HG02981 (cell line): ENCODE measurements around the gene SLC6A13.
"Not testable (repeated sequence)": the region's sequence is repeated elsewhere in the genome, so short reads cannot be mapped to it uniquely, and the experiment has no call there.

Experiments
- ATAC-seq: cut with Tn5 transposase; IDR thresholded peaks from one replicate; pipeline ENCODE4 v1.9.1; 2021; ENCODE audit warnings: mild to moderate bottlenecking, moderate library complexity; ENCODE audit not compliant: unreplicated experiment

Gene SLC6A13

DNA sequence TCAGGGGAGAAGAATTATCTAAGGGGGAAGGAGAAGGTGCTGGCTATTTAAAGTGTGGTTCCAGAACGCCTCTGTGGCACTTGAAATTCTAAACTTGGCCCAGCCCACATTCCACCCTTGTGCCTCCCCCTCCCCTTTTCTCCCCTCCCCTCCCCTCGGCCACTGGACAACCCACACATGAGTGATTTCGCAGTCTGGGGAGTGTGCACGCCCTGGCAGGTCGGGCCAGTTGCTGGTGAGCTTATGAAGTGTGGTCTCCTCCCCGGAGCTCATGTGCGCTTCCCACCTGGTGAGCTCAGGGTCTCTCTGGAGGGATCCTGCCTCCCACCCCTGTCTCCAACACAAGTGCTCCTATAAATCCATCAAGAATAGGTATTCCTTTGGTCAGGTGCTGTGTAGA is at the start of gene SLC6A13:
Gene SLC6A13 (minus strand): TSS at position 20 of the 400 bp plus-strand sequence. CDS start 2,784 bp downstream, outside the sequence.
- ATAC-seq: no peak

DNA sequence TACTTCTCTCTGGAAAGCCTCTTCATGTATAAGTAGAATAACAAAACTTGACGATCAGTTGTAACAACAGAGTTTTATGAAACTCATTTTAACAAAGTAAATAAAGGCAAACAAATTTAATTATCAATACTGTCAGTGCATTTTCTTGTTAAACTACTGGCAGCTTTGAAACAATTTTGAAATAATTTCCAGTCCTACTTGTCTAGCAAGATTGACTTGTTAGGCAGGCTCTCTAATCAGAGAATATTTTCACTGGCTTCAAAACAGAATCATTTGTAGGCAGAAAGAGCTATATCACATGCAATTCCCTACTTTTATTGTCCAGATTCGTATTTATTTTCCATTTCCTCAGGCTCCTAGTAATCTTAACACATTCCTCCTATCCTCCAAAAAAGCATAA is 45.9 kb upstream of the SLC6A13 start:
- ATAC-seq: no peak

DNA sequence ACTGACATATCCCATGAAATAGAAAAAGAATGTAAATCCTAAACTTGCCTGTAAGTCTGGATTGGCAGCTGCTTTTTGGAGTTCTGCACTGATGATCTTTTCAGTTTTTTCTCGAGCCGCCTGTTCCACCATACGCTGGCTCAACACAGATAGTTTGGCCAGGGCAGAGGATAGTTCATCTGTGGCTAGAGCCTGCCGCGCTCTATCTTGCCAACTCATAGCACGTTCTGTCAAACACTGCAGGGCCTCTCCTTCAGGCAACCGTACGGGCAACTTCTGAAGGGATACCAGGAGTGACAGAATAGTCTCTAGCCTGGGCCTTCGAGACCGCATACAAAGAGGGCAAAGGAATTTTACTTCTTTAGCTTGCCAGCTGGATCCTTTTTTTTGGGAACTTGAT is 44.8 kb upstream of the SLC6A13 start:
- no peak for ATAC-seq

DNA sequence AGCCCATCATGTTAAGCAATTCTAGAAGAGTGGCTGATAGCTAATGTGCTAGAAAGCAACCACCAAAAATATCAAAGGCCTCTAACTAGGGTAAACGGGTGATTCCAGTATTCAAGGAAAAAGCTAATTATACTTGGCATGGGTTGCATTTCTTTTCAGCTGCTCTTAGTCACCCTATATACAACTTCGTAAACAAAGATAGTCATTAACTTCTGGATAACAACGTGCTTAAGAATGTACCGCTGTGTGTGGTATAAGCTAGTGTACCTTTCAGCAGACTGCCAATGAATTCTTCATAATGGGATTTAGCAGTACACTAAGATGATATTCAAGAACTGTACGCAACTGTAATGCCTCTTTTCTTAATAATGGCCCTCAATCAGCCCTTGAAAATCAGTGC is 42.2 kb upstream of the SLC6A13 start:
- ATAC-seq: no peak

DNA sequence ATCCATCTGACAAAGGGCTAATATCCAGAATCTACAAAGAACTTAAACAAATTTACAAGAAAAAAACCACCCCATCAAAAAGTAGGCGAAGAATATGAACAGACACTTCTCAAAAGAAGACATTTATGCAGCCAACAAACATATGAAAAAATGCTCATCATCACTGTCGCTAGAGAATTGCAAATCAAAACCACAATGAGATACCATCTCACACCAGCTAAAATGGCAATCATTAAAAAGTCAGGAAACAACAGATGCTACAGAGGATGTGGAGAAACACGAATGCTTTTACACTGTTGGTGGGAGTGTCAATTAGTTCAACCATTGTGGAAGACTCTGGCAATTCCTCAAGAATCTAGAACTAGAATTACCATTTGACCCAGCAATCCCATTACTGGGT is 40.1 kb upstream of the SLC6A13 start:
- not testable (repeated sequence) for ATAC-seq

DNA sequence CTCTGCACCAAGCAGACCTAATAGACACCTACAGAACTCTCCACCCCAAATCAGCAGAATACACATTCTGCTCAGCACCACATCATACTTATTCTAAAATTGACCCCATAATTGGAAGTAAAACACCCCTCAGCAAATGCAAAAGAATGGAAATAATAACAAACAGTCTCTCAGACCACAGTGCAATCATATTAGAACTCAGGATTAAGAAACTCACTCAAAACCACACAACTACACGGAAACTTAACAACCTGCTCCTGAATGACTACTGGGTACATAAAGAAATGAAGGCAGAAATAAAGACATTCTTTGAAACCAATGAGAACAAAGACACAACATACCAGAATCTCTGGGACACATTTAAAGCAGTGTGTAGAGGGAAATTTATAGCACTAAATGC is 37.5 kb upstream of the SLC6A13 start:
- not testable (repeated sequence) for ATAC-seq

DNA sequence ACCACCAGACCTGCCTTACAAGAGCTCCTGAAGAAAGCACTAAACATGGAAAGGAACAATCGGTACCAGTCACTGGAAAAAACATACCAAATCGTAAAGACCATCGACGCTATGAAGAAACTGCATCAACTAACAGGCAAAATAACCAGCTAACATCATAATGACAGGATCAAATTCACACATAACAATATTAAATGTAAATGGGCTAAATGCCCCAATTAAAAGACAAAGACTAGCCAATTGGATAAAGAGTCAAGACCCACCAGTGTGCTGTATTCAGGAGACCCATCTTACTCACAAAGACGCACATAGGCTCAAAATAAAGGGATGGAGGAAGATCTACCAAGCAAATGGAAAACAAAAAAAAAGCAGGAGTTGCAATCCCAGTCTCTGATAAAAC is 36.9 kb upstream of the SLC6A13 start:
- ATAC-seq: not testable (repeated sequence)

DNA sequence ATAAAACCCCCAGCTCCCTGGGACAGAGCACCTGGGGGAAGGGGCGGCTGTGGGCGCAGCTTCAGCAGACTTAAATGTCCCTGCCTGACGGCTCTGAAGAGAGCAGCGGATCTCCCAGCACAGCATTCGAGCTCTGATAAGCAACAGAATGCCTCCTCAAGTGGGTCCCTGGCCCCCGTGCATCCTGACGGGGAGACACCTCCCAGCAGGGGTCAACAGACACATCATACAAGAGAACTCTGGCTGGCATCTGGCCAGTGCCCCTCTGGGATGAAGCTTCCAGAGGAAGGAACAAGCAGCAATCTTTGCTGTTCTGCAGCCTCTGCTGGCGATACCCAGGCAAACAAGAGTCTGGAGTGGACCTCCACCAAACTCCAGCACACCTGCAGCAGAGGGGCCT is 35.4 kb upstream of the SLC6A13 start:
- not testable (repeated sequence) for ATAC-seq

DNA sequence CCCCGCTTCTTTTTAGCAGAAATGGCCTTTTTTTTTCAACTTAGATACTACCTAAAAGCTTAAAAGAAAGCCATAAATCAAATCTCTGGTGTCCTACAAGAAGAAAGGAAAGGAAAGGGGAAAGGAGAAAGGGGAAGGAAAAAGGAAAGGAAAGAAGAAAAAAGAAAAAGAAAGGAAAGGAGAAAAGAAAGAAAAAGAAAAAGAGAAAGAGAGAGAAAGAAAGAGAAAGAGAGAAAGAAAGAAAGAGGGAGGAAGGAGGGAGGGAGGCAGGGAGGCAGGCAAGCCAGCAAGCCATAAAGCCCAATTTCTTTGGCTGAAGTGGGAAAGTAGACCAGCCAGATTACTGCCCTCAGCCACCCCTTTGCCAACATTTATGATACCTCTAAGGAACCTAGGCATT is 32.5 kb upstream of the SLC6A13 start:
- no peak for ATAC-seq

DNA sequence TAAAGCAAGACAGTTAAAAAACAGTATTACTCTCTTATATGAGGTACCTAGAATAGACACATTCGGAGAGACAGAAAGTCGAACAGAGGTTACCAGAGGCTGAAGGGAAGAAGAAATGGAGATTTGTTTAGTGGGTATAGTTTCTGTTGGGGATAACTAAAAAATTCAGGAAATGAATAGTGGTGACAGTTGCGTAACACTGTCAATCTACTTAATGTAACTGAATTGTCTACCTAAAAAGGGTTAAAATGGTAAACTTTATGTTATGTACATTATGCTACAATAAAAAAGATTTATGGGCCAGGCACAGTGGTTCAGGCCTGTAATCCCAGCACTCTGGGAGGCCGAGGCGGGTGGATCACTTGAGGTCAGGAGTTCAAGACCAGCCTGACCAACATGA is 30.6 kb upstream of the SLC6A13 start:
- ATAC-seq: no peak

DNA sequence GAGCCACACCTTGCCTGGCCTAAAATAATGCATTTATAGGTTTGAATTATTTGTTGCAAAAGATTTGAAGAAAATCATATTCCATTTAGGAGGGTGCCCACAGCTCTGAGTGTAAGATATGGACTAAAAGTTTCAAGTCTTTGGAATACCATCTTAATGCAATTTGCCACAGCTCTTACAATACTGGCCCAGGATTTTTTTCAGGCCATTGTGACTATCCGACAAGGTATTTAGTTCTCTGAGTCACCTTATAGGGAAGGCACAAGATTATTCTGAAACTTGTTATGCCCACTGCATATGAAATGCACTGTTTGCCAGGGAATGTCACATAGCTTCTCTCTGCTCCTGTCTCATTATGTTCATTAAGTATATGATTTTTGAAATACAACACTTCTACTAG is 29.6 kb upstream of the SLC6A13 start:
- ATAC-seq: no peak

DNA sequence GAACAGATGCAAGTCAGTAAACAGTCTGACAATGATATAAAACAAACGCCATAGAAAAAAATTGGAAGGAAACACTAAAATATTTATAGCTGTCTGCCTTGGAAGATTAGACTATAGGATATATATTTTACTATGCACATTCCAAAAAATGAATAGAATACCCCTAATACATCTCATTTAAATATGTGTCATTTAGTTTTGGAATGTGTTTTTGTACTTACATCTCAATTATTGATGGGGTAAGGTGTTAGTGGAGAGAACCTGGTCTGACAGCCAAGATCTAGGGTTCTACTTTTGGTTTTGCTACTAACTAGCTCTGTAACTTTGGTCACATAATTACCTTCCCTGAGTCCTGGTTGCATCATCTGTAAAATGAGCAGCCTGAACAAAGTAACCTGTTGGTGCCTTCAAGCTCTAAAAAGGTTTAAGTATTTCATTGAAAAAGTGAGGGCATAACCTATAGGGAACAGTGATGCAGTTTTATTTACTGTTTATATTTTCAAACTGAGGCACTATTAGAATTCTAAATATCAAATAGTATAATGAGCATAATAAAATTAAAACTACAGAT is 28.6 kb upstream of the SLC6A13 start:
- no peak for ATAC-seq

DNA sequence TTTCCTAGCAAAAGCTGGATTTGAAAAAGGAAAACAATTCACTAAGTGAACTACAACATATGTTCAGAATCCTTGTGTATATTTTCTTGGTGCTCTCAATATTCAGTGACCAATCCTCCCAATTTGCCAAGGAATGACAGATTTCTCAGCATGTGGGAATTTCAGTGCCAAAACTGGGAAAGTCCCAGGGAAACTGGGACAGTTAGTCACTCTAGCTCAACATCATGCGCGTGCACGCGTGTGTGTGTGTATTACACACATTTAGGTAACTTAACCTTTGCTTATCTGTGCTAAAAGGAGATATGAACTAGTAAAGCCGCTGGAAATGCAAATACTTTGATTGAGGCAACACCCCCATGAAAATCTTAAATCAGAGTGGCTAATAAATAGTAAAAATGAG is 26.1 kb upstream of the SLC6A13 start:
- ATAC-seq: no peak

DNA sequence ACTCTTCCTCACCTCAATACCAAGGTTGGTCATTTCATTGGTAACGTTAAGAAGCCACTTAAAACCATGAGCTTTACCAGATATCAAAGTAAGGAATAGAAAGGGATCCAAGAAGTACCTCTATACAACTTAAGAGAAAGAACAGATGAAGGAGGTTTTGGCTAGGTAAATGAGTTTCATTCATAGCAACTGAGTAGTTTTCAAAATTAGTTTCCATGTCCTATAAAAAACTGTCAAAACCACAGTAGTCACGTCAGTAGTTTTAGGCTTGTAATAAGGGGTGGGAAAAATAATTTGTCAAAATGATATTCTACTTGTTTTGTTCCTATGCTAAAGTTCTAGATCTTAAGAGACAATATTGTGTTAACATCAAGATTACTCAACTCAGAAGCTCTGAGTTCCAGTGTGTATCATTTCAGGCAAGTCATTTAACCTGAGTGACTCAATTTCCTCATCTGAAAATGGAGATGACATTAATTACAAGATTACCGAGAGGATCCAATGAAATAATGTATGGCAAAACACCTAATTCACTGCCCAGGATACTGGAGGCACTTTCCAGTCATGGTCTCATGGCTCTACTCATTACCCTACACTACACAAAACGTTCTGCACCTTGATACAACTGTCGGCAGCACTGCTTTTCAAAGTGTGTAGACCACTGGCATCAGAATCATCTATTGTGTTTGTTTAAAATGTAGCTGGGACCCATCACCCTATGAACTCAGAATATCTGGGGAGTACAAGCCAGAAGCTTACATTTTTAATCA is 24.1 kb upstream of the SLC6A13 start:
- ATAC-seq: no peak

DNA sequence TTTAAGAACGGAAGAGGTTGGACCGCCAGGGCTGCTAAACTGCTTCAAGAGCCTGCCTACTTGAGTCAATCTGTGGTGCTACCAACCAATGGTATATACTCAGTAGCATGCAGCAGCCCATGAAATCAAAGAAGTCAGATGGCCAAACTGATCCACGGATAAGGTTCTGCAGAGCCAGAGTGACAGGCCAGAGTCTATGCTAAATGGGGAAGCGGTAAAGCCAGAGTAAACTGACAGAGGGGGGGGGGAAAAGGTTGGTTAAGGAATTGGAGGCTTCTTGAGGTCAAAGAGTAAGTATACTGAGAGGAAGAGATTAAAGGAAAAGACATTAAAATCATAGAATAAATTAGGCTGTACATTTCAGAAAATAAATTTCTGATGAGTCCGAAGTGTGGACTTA is 15.4 kb upstream of the SLC6A13 start:
- no peak for ATAC-seq

DNA sequence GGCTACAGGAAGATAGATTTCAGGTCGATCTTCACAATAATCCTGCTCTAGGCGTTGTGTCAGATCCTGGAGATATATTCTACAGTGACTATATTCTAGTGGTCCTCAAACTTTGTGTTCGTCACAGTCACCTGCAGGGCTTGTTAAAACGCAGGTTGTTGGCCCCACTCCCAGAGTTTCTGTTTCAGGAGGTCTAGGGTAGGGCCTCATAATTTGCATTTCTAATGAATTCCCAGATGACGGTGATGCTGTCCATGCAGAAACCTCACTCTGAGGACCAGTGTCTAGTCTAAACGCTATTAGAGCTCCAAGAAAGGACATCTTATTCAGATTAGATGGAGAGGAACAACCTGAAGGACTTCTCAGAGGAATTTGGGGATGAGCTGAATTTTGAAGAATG is 13.2 kb upstream of the SLC6A13 start:
- ATAC-seq: no peak

DNA sequence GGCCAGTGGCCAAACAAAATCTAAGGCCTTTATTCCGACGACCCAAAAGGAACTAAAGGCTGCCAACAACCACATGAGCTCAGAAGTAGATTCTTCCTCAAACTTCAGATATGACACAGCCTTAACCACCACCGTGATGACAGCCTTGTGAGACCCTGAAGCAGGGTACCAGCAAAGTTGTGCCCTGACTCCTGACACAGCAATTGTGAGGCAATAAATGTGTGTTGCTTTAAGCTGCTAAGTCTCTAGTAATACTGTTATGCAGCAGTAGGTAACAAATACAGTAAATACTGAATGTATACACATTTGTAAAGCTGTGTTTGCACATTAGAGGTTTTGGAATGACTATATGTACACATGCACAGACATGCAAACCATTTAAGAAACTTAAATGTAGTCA is 10.7 kb upstream of the SLC6A13 start:
- ATAC-seq: no peak

DNA sequence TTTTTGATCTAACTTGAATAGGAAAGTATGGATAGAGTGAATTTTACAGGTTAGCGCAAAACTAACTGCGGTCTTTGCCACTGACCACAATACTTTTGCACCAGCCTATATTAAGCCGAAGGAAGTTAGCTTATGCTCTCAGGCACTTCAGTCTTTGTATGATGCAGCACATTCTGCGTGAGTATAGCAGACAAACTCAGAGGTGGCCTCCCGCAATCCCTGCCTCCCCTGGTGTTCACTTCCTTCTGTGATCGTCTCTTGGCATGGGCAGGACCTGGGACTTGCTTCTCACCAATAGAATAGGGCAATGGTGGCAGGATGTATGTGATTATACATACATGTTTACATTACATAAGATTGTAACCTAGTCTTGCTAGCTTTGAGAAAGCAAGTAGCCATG is 10.3 kb upstream of the SLC6A13 start:
- ATAC-seq: no peak

DNA sequence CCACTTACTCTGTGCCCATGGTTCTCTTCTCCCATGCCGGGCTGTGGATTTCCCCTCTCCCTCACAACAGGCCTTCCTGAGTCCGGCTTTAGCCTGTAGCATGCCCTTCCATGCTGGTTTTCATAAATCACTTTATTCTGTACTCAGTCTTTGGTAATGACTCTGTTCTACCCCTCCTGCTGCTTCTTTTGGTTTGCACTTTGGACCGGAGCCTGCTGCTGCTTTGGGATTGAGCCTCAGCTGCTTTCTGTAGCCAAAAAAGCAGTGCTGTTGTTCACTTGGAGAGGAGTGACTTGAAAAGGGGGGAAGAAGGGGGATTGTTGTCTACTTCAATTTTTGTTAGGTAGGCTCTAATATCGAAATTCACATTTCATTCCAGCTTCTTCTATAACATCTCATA is 8.5 kb upstream of the SLC6A13 start:
- no peak for ATAC-seq

DNA sequence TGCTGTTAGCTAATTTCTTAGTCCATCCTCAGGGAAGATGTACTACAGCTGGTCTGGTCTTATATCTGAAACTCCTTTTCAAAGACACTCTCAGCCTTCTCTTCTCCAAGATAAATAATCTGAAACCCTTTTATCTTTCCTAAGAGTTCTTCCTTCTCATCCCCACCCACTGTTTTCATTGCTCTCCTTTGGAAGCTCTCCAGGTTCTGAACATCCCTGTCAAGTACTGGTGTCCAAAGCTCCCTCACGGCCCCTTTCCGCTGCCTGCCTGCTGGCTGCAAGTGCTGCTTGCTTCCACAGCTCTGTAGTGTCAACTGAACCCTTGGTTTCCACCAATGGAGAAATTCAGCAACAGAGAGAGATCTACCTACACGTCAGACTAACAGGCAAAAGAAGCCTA is 6.6 kb upstream of the SLC6A13 start:
- ATAC-seq: no peak

DNA sequence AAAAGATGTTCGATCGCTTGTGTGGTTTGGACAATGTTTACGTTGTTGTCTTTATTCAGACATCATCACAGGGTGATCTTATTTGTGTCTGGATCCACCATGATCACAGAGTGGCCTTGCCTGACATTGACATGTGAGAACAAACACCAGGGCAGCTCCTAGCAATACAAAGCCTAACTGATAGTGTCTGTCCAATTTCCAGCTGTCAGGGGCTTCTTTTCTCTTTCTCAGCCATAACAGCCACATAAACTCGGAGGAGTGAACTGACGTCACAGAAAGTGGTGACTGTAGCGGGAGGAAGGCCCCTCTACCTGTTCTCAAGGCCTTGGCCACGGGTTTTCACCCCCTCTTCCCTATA is 5.8 kb upstream of the SLC6A13 start:
- ATAC-seq: no peak

DNA sequence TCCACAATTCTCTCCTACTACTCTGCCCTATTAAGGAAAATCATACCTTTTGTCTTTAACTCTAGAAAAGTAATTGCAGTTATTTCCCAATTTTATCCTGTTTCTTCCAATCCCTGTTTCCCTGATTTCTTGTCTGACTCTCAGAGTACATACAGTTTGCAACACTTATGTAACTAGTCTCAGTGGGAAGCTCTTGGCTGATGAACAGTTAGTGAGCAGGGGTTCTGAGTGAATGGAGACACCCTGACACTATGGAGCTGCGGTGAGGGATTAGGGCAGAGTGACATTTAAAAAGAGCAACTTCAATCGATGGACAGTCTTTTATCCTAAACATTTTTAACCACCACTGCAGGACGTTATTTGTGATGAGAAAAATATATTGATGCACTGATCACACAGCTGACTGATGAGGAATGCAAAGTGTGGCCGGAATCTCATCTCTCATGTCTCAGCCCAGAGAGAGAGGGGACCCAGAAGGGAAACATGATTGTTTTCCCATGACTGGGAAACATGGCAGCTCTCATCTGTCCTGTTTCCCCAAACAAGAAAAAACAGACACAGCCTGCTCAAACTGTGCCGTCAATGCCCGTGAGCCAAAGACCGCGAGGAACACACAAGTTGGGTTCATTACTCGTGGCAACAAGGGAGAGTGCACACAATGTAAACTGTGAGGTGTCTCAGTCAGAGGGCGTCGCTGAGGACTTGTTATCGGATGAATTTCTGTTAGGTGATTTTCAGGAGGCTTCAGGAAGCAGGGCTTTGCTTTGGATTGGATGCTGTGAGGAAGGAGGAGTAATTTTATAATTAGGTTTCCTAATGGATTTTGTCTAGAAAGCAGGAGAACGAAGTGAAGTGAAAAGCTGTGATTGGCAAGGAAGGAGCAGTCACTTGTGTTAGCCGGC is 5.2 kb upstream of the SLC6A13 start:
- no peak for ATAC-seq
